Activated CD4-positive, alpha-beta T cell treated with anti-CD3 and anti-CD28 coated beads for 48 hours (primary cell): Measurements from ENCODE around the gene HOXD10.
A peak's percentile ranks its signal among the peaks of the same experiment; 100 is the strongest.

Experiments used
- DNase-seq: peaks from one replicate; pipeline ENCODE4 v3.0.0-alpha.2; 2020

Gene HOXD10

GRCh38 chr2:176096243-176096985 lies 20.2 kb upstream of the HOXD10 start:
- no peak for DNase-seq

GRCh38 chr2:176096986-176097819 lies 19.4 kb upstream of the HOXD10 start:
- DNase-seq = peak; percentile 74

- DNase-seq = no peak
Measured at GRCh38 chr2:176097820-176098365, 18.7 kb upstream of the HOXD10 start.

- no peak for DNase-seq
Measured at GRCh38 chr2:176098366-176099158, 18.0 kb upstream of the HOXD10 start.

GRCh38 chr2:176099159-176099727 lies 17.3 kb upstream of the HOXD10 start:
- DNase-seq = no peak

- DNase-seq = no peak
Measured at GRCh38 chr2:176099728-176100546, 16.6 kb upstream of the HOXD10 start, which contains the start of gene HOXD12. Gene HOXD12 (plus strand): TSS chr2:176099795. CDS start chr2:176099802, 7 bp downstream.

- no peak for DNase-seq
Measured at GRCh38 chr2:176100547-176101140, 15.9 kb upstream of the HOXD10 start.

- no peak for DNase-seq
Measured at GRCh38 chr2:176101216-176101830, 15.3 kb upstream of the HOXD10 start.

GRCh38 chr2:176101842-176102241 lies 14.7 kb upstream of the HOXD10 start:
- no peak for DNase-seq

- DNase-seq = no peak
Measured at GRCh38 chr2:176102309-176102866, 14.2 kb upstream of the HOXD10 start.

- no peak for DNase-seq
Measured at GRCh38 chr2:176103194-176103593, 13.4 kb upstream of the HOXD10 start.

GRCh38 chr2:176103742-176104315 lies 12.7 kb upstream of the HOXD10 start:
- no peak for DNase-seq

GRCh38 chr2:176104316-176105077 lies 12.1 kb upstream of the HOXD10 start:
- peak; percentile 44 for DNase-seq

GRCh38 chr2:176105078-176105729 lies 11.4 kb upstream of the HOXD10 start:
- DNase-seq = no peak

- no peak for DNase-seq
Measured at GRCh38 chr2:176105730-176106580, 10.6 kb upstream of the HOXD10 start.

GRCh38 chr2:176106581-176107539 lies 9.7 kb upstream of the HOXD10 start, which contains the start of gene HOXD11:
Gene HOXD11 (plus strand): TSS chr2:176107280. CDS start chr2:176107356, 76 bp downstream.
- no peak for DNase-seq
